Measurements from ENCODE around the gene ANKRD17. TPM values are rescaled to one million over a fixed set of nuclear protein-coding genes. Genes with fewer than 3 reads are reported as not detected.
A peak's percentile ranks its signal among the peaks of the same experiment; 100 is the strongest.

ANKRD17 gene
- polyA plus RNA-seq (30.4 and 33.0 TPM in 2 replicates), polyA minus RNA-seq (126 and 145 TPM in 2 replicates)

GRCh38 chr4:73258686-73259570 lies at the start of gene ANKRD17:
Gene ANKRD17, minus strand, starts transcription at chr4:73258798. Its CDS starts 130 bp downstream, at chr4:73258668.
- peak within 1 kb of the TSS; percentile 99 for H3K27ac ChIP-seq (ENCODE audit: low read length)
- peaks cover 52% of the 10 kb centered on the region for H3K79me2 ChIP-seq (replicated peaks; ENCODE audit: insufficient read depth, low read length)
- peak within 1 kb of the TSS; percentile 98 for H3K4me2 ChIP-seq (ENCODE audit: low read length)
- peaks cover 15% of the 10 kb centered on the region for H4K20me1 ChIP-seq (ENCODE audit: insufficient read depth)
- H2AFZ ChIP-seq (ENCODE audit: low read depth, low read length), result peak within 1 kb of the TSS; percentile 92
- no peak for TF ChIP-seq EZH2 (IDR thresholded peaks at IDR 0.05; ENCODE audit: borderline replicate concordance, insufficient read depth, low read length, poor library complexity, severe bottlenecking)
- TF ChIP-seq POLR2AphosphoS5 (IDR thresholded peaks at IDR 0.05), result peak; percentile 82
- peak; percentile 21 for TF ChIP-seq EP300 (conservative IDR thresholded peaks at IDR 0.05; ENCODE audit: poor library complexity, severe bottlenecking)
- peak; percentile 48 for TF ChIP-seq CTCF (IDR thresholded peaks at IDR 0.05; ENCODE audit: poor library complexity, severe bottlenecking)
- TF ChIP-seq RAD21 (conservative IDR thresholded peaks at IDR 0.05), result no peak
- TF ChIP-seq MXI1 (conservative IDR thresholded peaks at IDR 0.05; ENCODE audit: poor library complexity, severe bottlenecking), result peak; percentile 91
- TF ChIP-seq TAF1 (IDR thresholded peaks at IDR 0.05; ENCODE audit: low read depth), result peak; percentile 85
- TF ChIP-seq SMC3 (conservative IDR thresholded peaks at IDR 0.05; ENCODE audit: poor library complexity), result no peak
- TF ChIP-seq REST (IDR thresholded peaks at IDR 0.05; ENCODE audit: borderline replicate concordance), result peak; percentile 83
- H3K9ac ChIP-seq (ENCODE audit: low read length), result peak within 1 kb of the TSS; percentile 95
- peak within 1 kb of the TSS; percentile 83 for H3K4me3 ChIP-seq (ENCODE audit: low read length)
- H3K36me3 ChIP-seq (ENCODE audit: insufficient read depth, low read length), result no peaks in the 10 kb centered on the region
- no peaks in the 10 kb centered on the region for H3K9me3 ChIP-seq (ENCODE audit: low read length)
- no peaks in the 10 kb centered on the region for H3K9me2 ChIP-seq (ENCODE audit: insufficient read depth, low read length)
- H3F3A ChIP-seq (ENCODE audit: insufficient read depth, low read length, poor library complexity, severe bottlenecking), result peaks cover 6% of the 10 kb centered on the region
- no peaks in the 10 kb centered on the region for H3K27me3 ChIP-seq (ENCODE audit: insufficient read depth, low read depth, low read length)

GRCh38 chr4:73308286-73308685 lies 49.7 kb upstream of the ANKRD17 start:
- TF ChIP-seq TAF1 (IDR thresholded peaks at IDR 0.05; ENCODE audit: low read depth), result no peak
- no peak for TF ChIP-seq CTCF (IDR thresholded peaks at IDR 0.05; ENCODE audit: poor library complexity, severe bottlenecking)
- no peak for TF ChIP-seq EP300 (conservative IDR thresholded peaks at IDR 0.05; ENCODE audit: poor library complexity, severe bottlenecking)
- no peak for TF ChIP-seq REST (IDR thresholded peaks at IDR 0.05; ENCODE audit: borderline replicate concordance)
- TF ChIP-seq EZH2 (IDR thresholded peaks at IDR 0.05; ENCODE audit: borderline replicate concordance, insufficient read depth, low read length, poor library complexity, severe bottlenecking), result no peak
- no peak for TF ChIP-seq RAD21 (conservative IDR thresholded peaks at IDR 0.05)
- no peak for TF ChIP-seq MXI1 (conservative IDR thresholded peaks at IDR 0.05; ENCODE audit: poor library complexity, severe bottlenecking)
- TF ChIP-seq SMC3 (conservative IDR thresholded peaks at IDR 0.05; ENCODE audit: poor library complexity), result no peak
- no peak for TF ChIP-seq POLR2AphosphoS5 (IDR thresholded peaks at IDR 0.05)
- Histone ChIP-seq H3K27ac (ENCODE audit: low read length) (no peak overlapping the region), H3K27me3 (ENCODE audit: insufficient read depth, low read depth, low read length) (no peaks in the 10 kb centered on the region), H3K9me3 (ENCODE audit: low read length) (no peaks in the 10 kb centered on the region), H3K79me2 (replicated peaks; ENCODE audit: insufficient read depth, low read length) (no peaks in the 10 kb centered on the region), H3K4me2 (ENCODE audit: low read length) (no peak overlapping the region), H3K9me2 (ENCODE audit: insufficient read depth, low read length) (no peaks in the 10 kb centered on the region), H4K20me1 (ENCODE audit: insufficient read depth) (no peaks in the 10 kb centered on the region), H2AFZ (ENCODE audit: low read depth, low read length) (no peak overlapping the region), H3K9ac (ENCODE audit: low read length) (no peak overlapping the region), H3F3A (ENCODE audit: insufficient read depth, low read length, poor library complexity, severe bottlenecking) (no peaks in the 10 kb centered on the region), H3K4me3 (ENCODE audit: low read length) (no peak overlapping the region), H3K36me3 (ENCODE audit: insufficient read depth, low read length) (no peaks in the 10 kb centered on the region)
